Gastrocnemius medialis (tissue), 4 donors: ENCODE results near the gene TIFAB. TPM values are rescaled to one million over a fixed set of nuclear protein-coding genes. Genes with fewer than 3 reads are reported as not detected.

Source experiments
- ATAC-seq, 2 donors: fragments of 150-250 bp; one replicate each; pipeline ENCODE4 v1.9.1; 2016
- DNase-seq, 2 donors: peaks; one replicate each; pipeline ENCODE4 v3.0.0-alpha.2; 2019
- H3K27ac ChIP-seq, 4 donors: fragments of 200-600 bp; sonication (generic); 1 replicate in 1 of 4; 2 replicates in 3 of 4; pipeline ENCODE4 v1.5.1; 2016 to 2018; ENCODE audit warnings: mild to moderate bottlenecking in 2 of 4, moderate library complexity in 1 of 4
- H3K27me3 ChIP-seq, 3 donors: fragments of 200-600 bp; sonication (generic) in 2 of 3; 1 replicate in 1 of 3; 2 replicates in 2 of 3; pipeline versions ENCODE4 v1.5.1 to v1.6.0; 2016 to 2019; ENCODE audit warnings: mild to moderate bottlenecking in 1 of 3, moderate library complexity in 1 of 3
- H3K36me3 ChIP-seq, 2 donors: fragments of 200-600 bp; sonication (generic) in 1 of 2; one replicate each; pipeline ENCODE4 v1.5.1; 2017 to 2018
- H3K4me1 ChIP-seq, 2 donors: fragments of 200-600 bp; sonication (generic) in 1 of 2; one replicate each; pipeline ENCODE4 v1.5.1; 2016 to 2017; ENCODE audit warnings: mild to moderate bottlenecking in 2 of 2
- H3K4me3 ChIP-seq, 4 donors: fragments of 200-600 bp; sonication (generic) in 3 of 4; 1 replicate in 1 of 4; 2 replicates in 3 of 4; pipeline ENCODE4 v1.5.1; 2016 to 2019; ENCODE audit warnings: mild to moderate bottlenecking in 2 of 4
- H3K9me3 ChIP-seq, 3 donors: fragments of 200-600 bp; sonication (generic) in 2 of 3; 1 replicate in 1 of 3; 2 replicates in 2 of 3; pipeline ENCODE4 v1.5.1; 2016 to 2019
- CTCF ChIP-seq, 5 experiments: fragments of 450-650 bp in 3 of 5; fragments of 200-600 bp in 2 of 5; sonication (generic) in 2 of 5; IDR thresholded peaks in 4 of 5; conservative IDR thresholded peaks in 1 of 5; 1 replicate in 4 of 5; 2 replicates in 1 of 5; pipeline ENCODE4 v1.5.1; 2016 to 2019; ENCODE audit warnings: antibody characterized with exemption in 5 of 5, mild to moderate bottlenecking in 3 of 5, moderate library complexity in 3 of 5
- POLR2A ChIP-seq, 2 donors: fragments of 450-650 bp; IDR thresholded peaks; one replicate each; pipeline ENCODE4 v1.6.1; 2017; ENCODE audit warnings: antibody characterized with exemption in 2 of 2, mild to moderate bottlenecking in 2 of 2, moderate library complexity in 2 of 2
- in situ Hi-C, 4 donors: fragments of 200-750 bp; cut with MboI; loops; one replicate each; pipeline versions ENCODE4 v1.15.0 to v1.8.0; 2017; ENCODE audit warnings: low sequenced_read_pairs in 4 of 4
- intact Hi-C: fragments of 100-400 bp; cut with DNase I; formaldehyde crosslinking; loops from one replicate; pipeline ENCODE4 v1.15.1; 2023; ENCODE audit warnings: low total_unique reads
- total RNA-seq, 4 donors: library from RNA; depleted of rRNA; stranded (reverse); fragments of >200 nt; gene quantifications; one replicate each; pipeline versions ENCODE4 v1.1.0 to v1.2.3, GENCODE V29; 2016

The TIFAB gene
- total RNA-seq, 4 donors from 2014 or later: not detected

GRCh38 chr5:135477613-135478066, 25.5 kb upstream of the TIFAB start:
- intact Hi-C loops: no loop called here
- Histone ChIP-seq H3K9me3 (no peaks in the 10 kb centered on the region), H3K4me1 (no peaks in the 10 kb centered on the region), H3K36me3 (no peaks in the 10 kb centered on the region), H3K27me3 (peaks cover 5 to 7% (median 7%) of the 10 kb centered on the region in 3 donors), H3K27ac (no peak overlapping the region), H3K4me3 (no peak overlapping the region)
- TF ChIP-seq CTCF (IDR thresholded peaks at IDR 0.05 in 4 of 5, conservative IDR thresholded peaks at IDR 0.05 in 1 of 5) (no peak), POLR2A (IDR thresholded peaks at IDR 0.05) (no peak)
- ATAC-seq: no peak
- in situ Hi-C loops: no loop called here
- DNase-seq: no peak

DNA sequence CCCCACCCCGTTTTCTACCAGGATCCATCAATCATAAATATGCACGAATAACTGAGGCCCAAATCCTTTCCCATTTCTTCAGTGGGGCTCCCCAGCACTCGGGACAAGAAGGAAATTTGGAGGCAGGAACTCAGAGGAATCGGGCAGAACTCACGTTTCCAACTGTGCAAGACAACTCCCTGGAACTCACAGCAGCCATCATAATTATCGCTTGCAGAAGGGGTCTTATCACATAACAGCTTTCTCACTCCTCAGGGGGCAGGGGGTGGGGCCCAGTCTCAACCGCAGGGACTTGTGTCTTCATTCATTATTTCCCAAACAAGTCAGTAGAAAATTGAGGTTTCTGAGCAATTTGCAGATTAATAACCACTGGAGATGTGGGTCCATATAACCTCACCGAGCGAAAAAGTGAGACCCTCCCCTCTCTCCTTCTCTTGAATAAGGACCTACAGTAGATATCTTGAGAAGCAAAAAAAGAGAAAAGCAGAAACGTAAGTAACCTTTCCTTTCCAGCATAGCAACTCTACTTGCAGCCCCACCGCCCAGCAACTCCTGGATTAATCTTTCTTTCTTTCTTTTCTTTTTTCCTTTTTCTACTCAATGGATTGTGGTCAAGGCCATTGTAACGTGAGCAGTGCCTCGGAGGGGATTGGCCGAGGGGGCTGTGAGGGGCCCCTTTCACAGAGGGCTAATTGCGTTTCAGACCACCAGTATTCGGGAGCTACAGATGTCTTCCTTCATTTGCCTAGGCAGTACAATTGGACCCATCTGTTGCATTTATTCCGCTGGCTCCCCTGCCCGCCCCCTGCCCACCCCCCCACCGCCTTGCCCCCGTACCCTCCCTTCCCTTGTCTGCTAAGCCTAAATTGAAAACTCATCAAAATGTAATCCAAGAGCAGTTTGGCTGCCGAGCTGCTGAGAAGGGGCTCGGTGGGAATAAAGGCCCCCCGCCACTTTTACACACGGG, 24.7 kb upstream of the TIFAB start:
- Histone ChIP-seq H3K4me3 (no peak overlapping the region), H3K9me3 (no peaks in the 10 kb centered on the region), H3K27ac (no peak overlapping the region), H3K27me3 (peaks cover 5 to 7% (median 7%) of the 10 kb centered on the region in 3 donors), H3K4me1 (no peaks in the 10 kb centered on the region), H3K36me3 (no peaks in the 10 kb centered on the region)
- ATAC-seq (no peak), DNase-seq (no peak)
- intact Hi-C loops: no loop called here
- in situ Hi-C loops: no loop called here
- no peak for TF ChIP-seq POLR2A (IDR thresholded peaks at IDR 0.05)
- TF ChIP-seq CTCF (IDR thresholded peaks at IDR 0.05 in 4 of 5, conservative IDR thresholded peaks at IDR 0.05 in 1 of 5): no peak

DNA sequence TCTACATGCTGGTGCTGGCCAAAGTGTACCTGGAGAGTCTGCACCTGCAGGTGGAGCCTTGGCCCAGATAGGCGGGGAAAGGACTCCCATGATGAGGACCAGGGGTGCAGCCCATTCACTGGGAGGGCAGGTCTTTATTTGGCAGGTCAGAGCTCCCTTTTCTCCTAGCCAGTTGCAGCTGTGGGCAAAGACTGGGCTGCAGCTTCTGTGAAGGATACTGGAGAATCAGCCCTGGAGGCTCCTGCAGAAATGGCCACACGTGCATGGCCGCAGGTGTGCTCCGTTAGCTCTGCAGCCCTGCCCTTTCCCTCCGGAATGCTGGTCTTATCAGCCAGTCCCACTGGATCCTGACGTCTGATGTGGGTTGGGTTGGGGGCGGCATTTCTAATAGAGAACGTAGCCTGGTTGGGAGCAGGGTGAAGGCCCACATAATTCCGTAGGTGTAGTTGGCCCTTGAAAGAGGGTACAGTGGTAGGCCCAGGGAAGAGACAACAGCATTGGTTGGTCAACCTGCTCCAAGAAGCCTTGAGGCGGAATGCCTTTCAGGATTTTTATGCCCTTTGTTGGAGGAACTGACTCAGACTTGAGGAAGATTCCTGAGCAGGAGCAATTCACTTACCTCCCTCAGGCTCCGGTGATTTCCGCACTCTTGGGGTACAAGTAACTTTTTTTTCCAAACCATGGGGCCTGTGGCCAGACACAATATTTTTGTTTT, 22.0 kb upstream of the TIFAB start:
- no peak for ATAC-seq
- no peaks in the 10 kb centered on the region for H3K4me1 ChIP-seq
- intact Hi-C loops (no loop called here), in situ Hi-C loops (loop anchor here in 3 of 4 donors (25.0 kb wide), 1 partner anchor 363 kb away; the partner anchor contains the start of gene SLC25A48 (in 3 of the 3))
- no peak for TF ChIP-seq CTCF (IDR thresholded peaks at IDR 0.05 in 4 of 5, conservative IDR thresholded peaks at IDR 0.05 in 1 of 5)
- no peak for TF ChIP-seq POLR2A (IDR thresholded peaks at IDR 0.05)
- H3K27ac ChIP-seq: no peak overlapping the region
- no peak for DNase-seq
- no peak overlapping the region for H3K4me3 ChIP-seq
- no peaks in the 10 kb centered on the region for H3K36me3 ChIP-seq
- peaks cover 0 to 7% (median 7%) of the 10 kb centered on the region in 3 donors for H3K27me3 ChIP-seq
- no peaks in the 10 kb centered on the region for H3K9me3 ChIP-seq

GRCh38 chr5:135472141-135472540, 20.0 kb upstream of the TIFAB start:
- TF ChIP-seq CTCF (IDR thresholded peaks at IDR 0.05 in 4 of 5, conservative IDR thresholded peaks at IDR 0.05 in 1 of 5) (no peak), POLR2A (IDR thresholded peaks at IDR 0.05) (no peak)
- H3K36me3 ChIP-seq: no peaks in the 10 kb centered on the region
- H3K9me3 ChIP-seq: no peaks in the 10 kb centered on the region
- no peak overlapping the region for H3K4me3 ChIP-seq
- intact Hi-C loops (no loop called here), in situ Hi-C loops (loop anchor here in 3 of 4 donors (25.0 kb wide), 1 partner anchor 365 kb away; the partner anchor contains the start of gene SLC25A48 (in 3 of the 3))
- no peak overlapping the region for H3K27ac ChIP-seq
- DNase-seq (no peak), ATAC-seq (no peak)
- peaks cover 0 to 10% (median 0%) of the 10 kb centered on the region in 3 donors for H3K27me3 ChIP-seq
- no peaks in the 10 kb centered on the region for H3K4me1 ChIP-seq
